Measurements from ENCODE around the gene VENTX. TPM values are rescaled to one million over a fixed set of nuclear protein-coding genes. Genes with fewer than 3 reads are reported as not detected.
A peak's percentile ranks its signal among the peaks of the same experiment; 100 is the strongest.

Gene VENTX
- total and polyA plus RNA-seq, 7 experiments from 2014 or later: 0.85 to 5.7 TPM; not detected in 5

GRCh38 chr10:133274751-133275683 lies 37.4 kb downstream of the VENTX start:
- peak overlapping the region; percentile 84 to 92 (median 88) for H3K4me3 Mint-ChIP-seq

GRCh38 chr10:133275684-133276092 lies 38.0 kb downstream of the VENTX start:
- Histone ChIP-seq H3K4me3 (ENCODE audit: low read length) (peak overlapping the region; percentile 80), H3K27ac (ENCODE audit: low read depth, low read length) (peak overlapping the region; percentile 80), H3K27me3 (ENCODE audit: control insufficient read depth in 2 of 2, insufficient read depth in 2 of 2, low read length in 2 of 2) (no peaks in the 10 kb centered on the region), H3K36me3 (ENCODE audit: control insufficient read depth in 2 of 3, insufficient read depth in 3 of 3, low read length in 3 of 3) (peaks cover 0 to 42% (median 0%) of the 10 kb centered on the region in 3 experiments), H3K4me1 (ENCODE audit: control insufficient read depth in 2 of 2, insufficient read depth in 2 of 2, low read length in 2 of 2) (peaks cover 22 to 34% of the 10 kb centered on the region in 2 donors), H3K9me3 (ENCODE audit: control insufficient read depth in 2 of 3, low read length in 3 of 3) (no peaks in the 10 kb centered on the region)
- ChIA-PET CTCF (interaction anchor here (1.2 to 2.6 kb wide), 3 partner anchors 12 to 32 kb away, joined by 5 to 34 read pairs (median 5); no protein-coding TSS in a partner anchor), POLR2A (interaction anchor here (0.8 to 4.5 kb wide), 3 partner anchors 14 to 24 kb away, joined by 3 to 37 read pairs (median 8); no protein-coding TSS in a partner anchor)
- Mint-ChIP-seq H3K9me3 (no peaks in the 10 kb centered on the region), H3K36me3 (peaks cover 0 to 5% (median 0%) of the 10 kb centered on the region in 5 donors), H3K27me3 (no peaks in the 10 kb centered on the region), H3K4me3 (peak overlapping the region; percentile 84 to 92 (median 88)), H3K4me1 (peaks cover 11 to 36% (median 21%) of the 10 kb centered on the region in 7 donors), H3K27ac (peak overlapping the region; percentile 83 to 96 (median 91))
- peak in 6 of 9 donors; percentile 21 to 60 (median 40) for DNase-seq
- ATAC-seq: peak; percentile 21
- intact Hi-C loops (cut with micrococcal nuclease): loop anchor here (1.0 to 5.0 kb wide), 6 partner anchors 11 to 1118 kb away; no protein-coding TSS in a partner anchor

More at GRCh38 chr10:133274751-133275683, 37.4 kb downstream of the VENTX start:
- DNase-seq: peak; percentile 55 to 91 (median 73)
- intact Hi-C loops (cut with micrococcal nuclease): loop anchor here (1.0 to 5.0 kb wide), 6 partner anchors 11 to 1118 kb away; no protein-coding TSS in a partner anchor
- peak; percentile 67 for ATAC-seq
- H3K36me3 Mint-ChIP-seq: peaks cover 0 to 5% (median 0%) of the 10 kb centered on the region in 5 donors
- Histone ChIP-seq H3K4me3 (ENCODE audit: low read length) (peak overlapping the region; percentile 80), H3K27ac (ENCODE audit: low read depth, low read length) (peak overlapping the region; percentile 80), H3K9me3 (ENCODE audit: control insufficient read depth in 2 of 3, low read length in 3 of 3) (no peaks in the 10 kb centered on the region), H3K4me1 (ENCODE audit: control insufficient read depth in 2 of 2, insufficient read depth in 2 of 2, low read length in 2 of 2) (peaks cover 22 to 34% of the 10 kb centered on the region in 2 donors), H3K36me3 (ENCODE audit: control insufficient read depth in 2 of 3, insufficient read depth in 3 of 3, low read length in 3 of 3) (peaks cover 0 to 43% (median 0%) of the 10 kb centered on the region in 3 experiments), H3K27me3 (ENCODE audit: control insufficient read depth in 2 of 2, insufficient read depth in 2 of 2, low read length in 2 of 2) (no peaks in the 10 kb centered on the region)
- ChIA-PET CTCF (interaction anchor here (1.1 to 2.6 kb wide), 4 partner anchors 11 to 132 kb away, joined by 3 to 34 read pairs (median 5); no protein-coding TSS in a partner anchor), POLR2A (interaction anchor here (0.8 to 4.5 kb wide), 3 partner anchors 13 to 24 kb away, joined by 3 to 37 read pairs (median 8); no protein-coding TSS in a partner anchor)
- H3K9me3 Mint-ChIP-seq: no peaks in the 10 kb centered on the region
- H3K27me3 Mint-ChIP-seq: no peaks in the 10 kb centered on the region
- H3K27ac Mint-ChIP-seq: peak overlapping the region; percentile 83 to 96 (median 91)
- peaks cover 11 to 36% (median 21%) of the 10 kb centered on the region in 7 donors for H3K4me1 Mint-ChIP-seq

- Histone ChIP-seq H3K36me3 (ENCODE audit: control insufficient read depth in 2 of 3, insufficient read depth in 3 of 3, low read length in 3 of 3) (peaks cover 0 to 41% (median 0%) of the 10 kb centered on the region in 3 experiments), H3K4me3 (ENCODE audit: low read length) (peak overlapping the region; percentile 80), H3K27ac (ENCODE audit: low read depth, low read length) (peak overlapping the region; percentile 80), H3K27me3 (ENCODE audit: control insufficient read depth in 2 of 2, insufficient read depth in 2 of 2, low read length in 2 of 2) (no peaks in the 10 kb centered on the region), H3K9me3 (ENCODE audit: control insufficient read depth in 2 of 3, low read length in 3 of 3) (no peaks in the 10 kb centered on the region), H3K4me1 (ENCODE audit: control insufficient read depth in 2 of 2, insufficient read depth in 2 of 2, low read length in 2 of 2) (peaks cover 22 to 34% of the 10 kb centered on the region in 2 donors)
- no peak for ATAC-seq
- Mint-ChIP-seq H3K27ac (peak overlapping the region; percentile 83 to 96 (median 91)), H3K27me3 (no peaks in the 10 kb centered on the region), H3K4me3 (peak overlapping the region; percentile 84 to 92 (median 88)), H3K9me3 (no peaks in the 10 kb centered on the region), H3K36me3 (peaks cover 0 to 5% (median 0%) of the 10 kb centered on the region in 5 donors), H3K4me1 (peaks cover 11 to 36% (median 21%) of the 10 kb centered on the region in 7 donors)
- peak in 1 of 9 donors; percentile 31 for DNase-seq
- intact Hi-C loops (cut with micrococcal nuclease): loop anchor here in 1 of 2 donors (1.0 to 5.0 kb wide), 2 partner anchors 31 to 1119 kb away; no protein-coding TSS in a partner anchor
- ChIA-PET POLR2A (interaction anchor here (2.3 to 4.5 kb wide), 2 partner anchors 14 to 18 kb away, joined by 8 to 37 read pairs; no protein-coding TSS in a partner anchor), CTCF (interaction anchor here (1.5 to 2.6 kb wide), 2 partner anchors 18 to 32 kb away, joined by 5 to 34 read pairs; no protein-coding TSS in a partner anchor)
These were observed 38.4 kb downstream of the VENTX start for GRCh38 chr10:133276100-133276434.

GRCh38 chr10:133276435-133277201 lies 39.0 kb downstream of the VENTX start, which contains the start of gene ADAM8:
ADAM8 (minus strand) TSS chr10:133276868; CDS start chr10:133276817, 51 bp downstream.
- Histone ChIP-seq H3K36me3 (ENCODE audit: control insufficient read depth in 2 of 3, insufficient read depth in 3 of 3, low read length in 3 of 3) (peaks cover 0 to 41% (median 0%) of the 10 kb centered on the region in 3 experiments), H3K4me3 (ENCODE audit: low read length) (peak within 1 kb of the TSS; percentile 80), H3K27ac (ENCODE audit: low read depth, low read length) (peak within 1 kb of the TSS; percentile 80), H3K27me3 (ENCODE audit: control insufficient read depth in 2 of 2, insufficient read depth in 2 of 2, low read length in 2 of 2) (no peaks in the 10 kb centered on the region), H3K9me3 (ENCODE audit: control insufficient read depth in 2 of 3, low read length in 3 of 3) (no peaks in the 10 kb centered on the region), H3K4me1 (ENCODE audit: control insufficient read depth in 2 of 2, insufficient read depth in 2 of 2, low read length in 2 of 2) (peaks cover 22 to 34% of the 10 kb centered on the region in 2 donors)
- ChIA-PET POLR2A (interaction anchor here (1.4 to 4.5 kb wide), 3 partner anchors 15 to 27 kb away, joined by 4 to 37 read pairs (median 8); no protein-coding TSS in a partner anchor), CTCF (interaction anchor here (1.5 to 2.6 kb wide), 2 partner anchors 18 to 31 kb away, joined by 5 to 34 read pairs; no protein-coding TSS in a partner anchor)
- peaks cover 11 to 36% (median 21%) of the 10 kb centered on the region in 7 donors for H3K4me1 Mint-ChIP-seq
- intact Hi-C loops (cut with micrococcal nuclease): loop anchor here in 1 of 2 donors (1.0 to 5.0 kb wide), 2 partner anchors 31 to 1119 kb away; no protein-coding TSS in a partner anchor
- H3K27ac Mint-ChIP-seq: peak within 1 kb of the TSS; percentile 83 to 96 (median 91)
- peak in 8 of 9 donors; percentile 52 to 82 (median 58) for DNase-seq
- no peaks in the 10 kb centered on the region for H3K27me3 Mint-ChIP-seq
- H3K36me3 Mint-ChIP-seq: peaks cover 0 to 5% (median 0%) of the 10 kb centered on the region in 5 donors
- ATAC-seq: peak; percentile 43
- H3K4me3 Mint-ChIP-seq: peak within 1 kb of the TSS; percentile 84 to 92 (median 88)
- H3K9me3 Mint-ChIP-seq: no peaks in the 10 kb centered on the region

GRCh38 chr10:133277277-133277992 lies 39.8 kb downstream of the VENTX start:
- Histone ChIP-seq H3K4me1 (ENCODE audit: control insufficient read depth in 2 of 2, insufficient read depth in 2 of 2, low read length in 2 of 2) (peaks cover 22 to 34% of the 10 kb centered on the region in 2 donors), H3K27ac (ENCODE audit: low read depth, low read length) (peak overlapping the region; percentile 80), H3K9me3 (ENCODE audit: control insufficient read depth in 2 of 3, low read length in 3 of 3) (no peaks in the 10 kb centered on the region), H3K27me3 (ENCODE audit: control insufficient read depth in 2 of 2, insufficient read depth in 2 of 2, low read length in 2 of 2) (no peaks in the 10 kb centered on the region), H3K36me3 (ENCODE audit: control insufficient read depth in 2 of 3, insufficient read depth in 3 of 3, low read length in 3 of 3) (peaks cover 0 to 42% (median 0%) of the 10 kb centered on the region in 3 experiments), H3K4me3 (ENCODE audit: low read length) (no peak overlapping the region)
- H3K4me3 Mint-ChIP-seq: peak overlapping the region; percentile 45 to 92 (median 59)
- ChIA-PET CTCF (no interaction called here), POLR2A (interaction anchor here (1.1 to 1.4 kb wide), 3 partner anchors 14 to 26 kb away, joined by 3 to 4 read pairs (median 3); no protein-coding TSS in a partner anchor)
- peaks cover 11 to 36% (median 21%) of the 10 kb centered on the region in 7 donors for H3K4me1 Mint-ChIP-seq
- ATAC-seq (no peak), DNase-seq (no peak)
- peak overlapping the region in 6 of 9 donors; percentile 62 to 87 (median 69) for H3K27ac Mint-ChIP-seq
- intact Hi-C loops (cut with micrococcal nuclease): loop anchor here in 1 of 2 donors (5.0 kb wide), 1 partner anchor 1120 kb away; no protein-coding TSS in a partner anchor
- no peaks in the 10 kb centered on the region for H3K27me3 Mint-ChIP-seq
- H3K9me3 Mint-ChIP-seq: no peaks in the 10 kb centered on the region
- peaks cover 0 to 8% (median 0%) of the 10 kb centered on the region in 5 donors for H3K36me3 Mint-ChIP-seq
